NB4 (cell line): ENCODE measurements around the gene HELZ.

Source experiments
- POLR2A ChIP-seq: IDR thresholded peaks from 2 replicates; pipeline ENCODE4 v1.6.1; 2011; ENCODE audit warnings: mild to moderate bottlenecking; ENCODE audit not compliant: insufficient read length; ENCODE audit errors: extremely low read depth
- TF ChIP-seq, protein P1 (sequence below): IDR thresholded peaks from one replicate; pipeline ENCODE4 v1.5.1; 2012; ENCODE audit warnings: low read depth, low read length
- TF ChIP-seq, protein P2 (sequence below): IDR thresholded peaks from 2 replicates; pipeline ENCODE4 v1.6.1; 2011; ENCODE audit warnings: low read depth, low read length

DNA sequence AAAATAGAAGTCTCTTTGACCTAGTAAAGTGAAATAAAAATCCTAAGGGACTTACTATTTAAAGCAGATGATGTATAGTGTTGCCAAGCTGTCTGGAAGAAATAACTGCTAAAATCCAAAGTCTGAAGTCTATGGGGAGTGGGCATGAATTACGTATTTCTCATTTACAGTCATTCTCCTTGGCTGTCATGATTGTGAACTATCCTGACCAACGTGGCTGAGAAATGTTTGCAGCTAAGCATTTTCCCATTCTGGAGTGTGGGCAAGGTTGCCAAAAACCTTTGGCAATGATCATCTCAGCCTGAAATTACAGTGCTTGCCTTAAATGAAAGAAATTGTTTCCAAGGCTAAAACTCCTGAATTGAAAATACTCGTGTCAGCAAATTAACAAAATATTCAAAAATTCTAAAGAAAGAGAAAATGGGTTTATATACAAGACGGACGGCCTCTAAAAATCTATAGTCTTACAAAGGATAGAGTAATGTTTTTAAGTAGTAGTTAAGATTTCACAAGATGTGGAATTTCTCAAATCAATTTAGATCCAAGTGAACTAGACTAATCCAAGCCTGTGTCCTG, 123.6 kb downstream of the HELZ start:
- TF ChIP-seq, protein P1, sequence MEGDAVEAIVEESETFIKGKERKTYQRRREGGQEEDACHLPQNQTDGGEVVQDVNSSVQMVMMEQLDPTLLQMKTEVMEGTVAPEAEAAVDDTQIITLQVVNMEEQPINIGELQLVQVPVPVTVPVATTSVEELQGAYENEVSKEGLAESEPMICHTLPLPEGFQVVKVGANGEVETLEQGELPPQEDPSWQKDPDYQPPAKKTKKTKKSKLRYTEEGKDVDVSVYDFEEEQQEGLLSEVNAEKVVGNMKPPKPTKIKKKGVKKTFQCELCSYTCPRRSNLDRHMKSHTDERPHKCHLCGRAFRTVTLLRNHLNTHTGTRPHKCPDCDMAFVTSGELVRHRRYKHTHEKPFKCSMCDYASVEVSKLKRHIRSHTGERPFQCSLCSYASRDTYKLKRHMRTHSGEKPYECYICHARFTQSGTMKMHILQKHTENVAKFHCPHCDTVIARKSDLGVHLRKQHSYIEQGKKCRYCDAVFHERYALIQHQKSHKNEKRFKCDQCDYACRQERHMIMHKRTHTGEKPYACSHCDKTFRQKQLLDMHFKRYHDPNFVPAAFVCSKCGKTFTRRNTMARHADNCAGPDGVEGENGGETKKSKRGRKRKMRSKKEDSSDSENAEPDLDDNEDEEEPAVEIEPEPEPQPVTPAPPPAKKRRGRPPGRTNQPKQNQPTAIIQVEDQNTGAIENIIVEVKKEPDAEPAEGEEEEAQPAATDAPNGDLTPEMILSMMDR, result no peak
- no peak for TF ChIP-seq POLR2A
- TF ChIP-seq, protein P2, sequence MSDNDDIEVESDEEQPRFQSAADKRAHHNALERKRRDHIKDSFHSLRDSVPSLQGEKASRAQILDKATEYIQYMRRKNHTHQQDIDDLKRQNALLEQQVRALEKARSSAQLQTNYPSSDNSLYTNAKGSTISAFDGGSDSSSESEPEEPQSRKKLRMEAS, result no peak
